Neutrophil (primary cell): ENCODE measurements around the gene AHR.

ENCODE experiments used
- H3K27ac ChIP-seq: fragments of 200-600 bp; sonication (generic); 2 replicates; pipeline ENCODE4 v1.5.1; 2016; ENCODE audit warnings: mild to moderate bottlenecking, moderate library complexity
- H3K27me3 ChIP-seq: fragments of 200-600 bp; sonication (generic); 2 replicates; pipeline ENCODE4 v1.6.0; 2016; ENCODE audit warnings: mild to moderate bottlenecking
- H3K36me3 ChIP-seq: fragments of 200-600 bp; sonication (generic); 2 replicates; pipeline ENCODE4 v1.5.1; 2017
- H3K4me1 ChIP-seq, 2 experiments: fragments of 200-600 bp in 1 of 2; sonication (generic) in 1 of 2; 1 replicate in 1 of 2; 2 replicates in 1 of 2; pipeline versions ENCODE4 v1.5.1 to v1.6.1; 2013 to 2016; ENCODE audit warnings: low read depth in 1 of 2, low read length in 1 of 2, mild to moderate bottlenecking in 1 of 2, moderate library complexity in 1 of 2; ENCODE audit not compliant: control insufficient read depth in 1 of 2, insufficient read depth in 1 of 2
- H3K4me3 ChIP-seq, 2 experiments: fragments of 200-600 bp in 1 of 2; sonication (generic) in 1 of 2; 1 replicate in 1 of 2; 2 replicates in 1 of 2; pipeline ENCODE4 v1.5.1; 2013 to 2016; ENCODE audit warnings: low read depth in 1 of 2, low read length in 1 of 2, mild to moderate bottlenecking in 1 of 2, moderate library complexity in 1 of 2
- H3K9me3 ChIP-seq: fragments of 200-600 bp; sonication (generic); 2 replicates; pipeline ENCODE4 v1.5.1; 2016
- CTCF ChIP-seq: fragments of 200-600 bp; sonication (generic); IDR thresholded peaks from 2 replicates; pipeline ENCODE4 v1.5.1; 2016; ENCODE audit warnings: antibody characterized with exemption

Gene AHR

GRCh38 chr7:17305387-17306171 is 7.1 kb downstream of the AHR start:
- peaks cover 8% of the 10 kb centered on the region for H3K27me3 ChIP-seq
- TF ChIP-seq CTCF: no peak
- no peak overlapping the region for H3K4me3 ChIP-seq
- peaks cover 0 to 8% of the 10 kb centered on the region in 2 experiments for H3K4me1 ChIP-seq
- no peaks in the 10 kb centered on the region for H3K36me3 ChIP-seq
- no peak overlapping the region for H3K27ac ChIP-seq
- H3K9me3 ChIP-seq: no peaks in the 10 kb centered on the region

GRCh38 chr7:17307000-17307399 is 8.5 kb downstream of the AHR start:
- H3K4me1 ChIP-seq: peaks cover 0 to 8% of the 10 kb centered on the region in 2 experiments
- no peak overlapping the region for H3K4me3 ChIP-seq
- H3K36me3 ChIP-seq: no peaks in the 10 kb centered on the region
- H3K27me3 ChIP-seq: no peaks in the 10 kb centered on the region
- no peak overlapping the region for H3K27ac ChIP-seq
- no peak for TF ChIP-seq CTCF
- no peaks in the 10 kb centered on the region for H3K9me3 ChIP-seq

GRCh38 chr7:17307558-17307957 is 9.1 kb downstream of the AHR start:
- Histone ChIP-seq H3K36me3 (no peaks in the 10 kb centered on the region), H3K4me1 (peaks cover 0 to 6% of the 10 kb centered on the region in 2 experiments), H3K27ac (no peak overlapping the region), H3K9me3 (no peaks in the 10 kb centered on the region), H3K4me3 (no peak overlapping the region), H3K27me3 (no peaks in the 10 kb centered on the region)
- TF ChIP-seq CTCF: no peak

- Histone ChIP-seq H3K36me3 (no peaks in the 10 kb centered on the region), H3K27me3 (no peaks in the 10 kb centered on the region), H3K4me3 (no peak overlapping the region), H3K27ac (no peak overlapping the region), H3K9me3 (no peaks in the 10 kb centered on the region), H3K4me1 (peaks cover 0 to under 1% of the 10 kb centered on the region in 2 experiments)
- TF ChIP-seq CTCF: no peak
Observed at GRCh38 chr7:17307969-17308648, 9.7 kb downstream of the AHR start.

- Histone ChIP-seq H3K4me1 (no peaks in the 10 kb centered on the region), H3K4me3 (no peak overlapping the region), H3K9me3 (no peaks in the 10 kb centered on the region), H3K36me3 (no peaks in the 10 kb centered on the region), H3K27ac (no peak overlapping the region), H3K27me3 (no peaks in the 10 kb centered on the region)
- TF ChIP-seq CTCF: no peak
Observed at GRCh38 chr7:17311194-17311593, 12.7 kb downstream of the AHR start.
